T-helper 2 cell treated with Interferon-gamma antibody and Interleukin-4, amounts not matched to agents 5 μg/mL and 100 μg/mL, for 36 hours (primary cell): ENCODE measurements around the gene DDX51.
A peak's percentile ranks its signal among the peaks of the same experiment; 100 is the strongest.

Experiments
- DNase-seq: peaks from one replicate; pipeline ENCODE4 v3.0.0; 2021; ENCODE audit warnings: low spot score
- H3K27ac Mint-ChIP-seq: one replicate; pipeline ENCODE4 v1.8.0; 2021; ENCODE audit warnings: mild to moderate bottlenecking, mixed read lengths
- H3K27me3 Mint-ChIP-seq: one replicate; pipeline ENCODE4 v1.8.0; 2021; ENCODE audit warnings: low read depth, mixed read lengths
- H3K36me3 Mint-ChIP-seq: one replicate; pipeline ENCODE4 v1.8.0; 2021; ENCODE audit warnings: low read depth, mixed read lengths
- H3K4me1 Mint-ChIP-seq: one replicate; pipeline ENCODE4 v1.8.0; 2021; ENCODE audit warnings: low read depth, mixed read lengths
- H3K4me3 Mint-ChIP-seq: one replicate; pipeline ENCODE4 v1.8.0; 2022; ENCODE audit warnings: mild to moderate bottlenecking, moderate library complexity, mixed read lengths
- H3K9me3 Mint-ChIP-seq: one replicate; pipeline ENCODE4 v1.8.0; 2021; ENCODE audit warnings: mixed read lengths

Gene DDX51, protein sequence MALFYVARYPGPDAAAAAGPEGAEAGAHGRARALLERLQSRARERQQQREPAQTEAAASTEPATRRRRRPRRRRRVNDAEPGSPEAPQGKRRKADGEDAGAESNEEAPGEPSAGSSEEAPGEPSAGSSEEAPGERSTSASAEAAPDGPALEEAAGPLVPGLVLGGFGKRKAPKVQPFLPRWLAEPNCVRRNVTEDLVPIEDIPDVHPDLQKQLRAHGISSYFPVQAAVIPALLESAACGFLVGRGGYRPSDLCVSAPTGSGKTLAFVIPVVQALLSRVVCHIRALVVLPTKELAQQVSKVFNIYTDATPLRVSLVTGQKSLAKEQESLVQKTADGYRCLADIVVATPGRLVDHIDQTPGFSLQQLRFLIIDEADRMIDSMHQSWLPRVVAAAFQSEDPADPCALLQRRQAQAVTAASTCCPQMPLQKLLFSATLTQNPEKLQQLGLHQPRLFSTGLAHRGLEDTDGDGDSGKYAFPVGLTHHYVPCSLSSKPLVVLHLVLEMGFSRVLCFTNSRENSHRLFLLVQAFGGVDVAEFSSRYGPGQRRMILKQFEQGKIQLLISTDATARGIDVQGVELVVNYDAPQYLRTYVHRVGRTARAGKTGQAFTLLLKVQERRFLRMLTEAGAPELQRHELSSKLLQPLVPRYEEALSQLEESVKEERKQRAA

DNA sequence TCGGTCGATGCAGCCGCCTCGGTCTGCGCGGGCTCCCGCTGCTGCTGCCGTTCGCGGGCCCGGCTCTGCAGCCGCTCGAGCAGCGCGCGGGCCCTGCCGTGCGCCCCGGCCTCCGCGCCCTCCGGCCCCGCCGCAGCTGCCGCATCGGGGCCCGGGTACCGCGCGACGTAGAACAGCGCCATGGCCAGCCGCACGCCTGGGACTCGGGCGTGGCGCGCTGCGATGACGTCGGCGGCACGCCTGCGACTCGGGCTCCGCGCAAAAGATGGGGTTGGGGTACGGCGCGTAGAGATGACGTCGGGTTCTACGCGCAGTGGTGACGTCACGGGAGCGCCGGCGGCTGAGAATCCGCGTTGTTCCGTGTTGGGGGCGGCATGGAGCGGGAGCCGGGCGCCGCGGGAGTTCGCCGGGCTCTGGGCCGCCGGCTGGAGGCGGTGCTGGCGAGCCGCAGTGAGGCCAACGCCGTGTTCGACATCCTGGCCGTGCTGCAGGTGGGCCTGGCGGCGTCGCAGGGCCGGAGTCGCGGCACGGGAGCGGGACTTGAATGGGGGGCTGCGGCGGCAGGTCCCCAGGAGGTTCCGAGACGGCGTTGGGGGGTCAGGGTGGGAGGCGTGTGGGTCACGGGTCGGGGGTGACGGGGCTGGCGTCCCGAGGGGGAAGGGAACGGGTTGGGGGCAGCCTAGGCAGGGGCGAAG, at the start of gene DDX51, which contains the start of gene NOC4L:
TSS of gene DDX51 (minus strand) at position 205 of the 695 bp plus-strand sequence. CDS start at position 182, 23 bp downstream.
TSS of gene NOC4L (plus strand) at position 343 of the 695 bp plus-strand sequence. CDS start at position 375, 32 bp downstream.
- H3K36me3 Mint-ChIP-seq: peaks cover 8% of the 10 kb centered on the region

DNA sequence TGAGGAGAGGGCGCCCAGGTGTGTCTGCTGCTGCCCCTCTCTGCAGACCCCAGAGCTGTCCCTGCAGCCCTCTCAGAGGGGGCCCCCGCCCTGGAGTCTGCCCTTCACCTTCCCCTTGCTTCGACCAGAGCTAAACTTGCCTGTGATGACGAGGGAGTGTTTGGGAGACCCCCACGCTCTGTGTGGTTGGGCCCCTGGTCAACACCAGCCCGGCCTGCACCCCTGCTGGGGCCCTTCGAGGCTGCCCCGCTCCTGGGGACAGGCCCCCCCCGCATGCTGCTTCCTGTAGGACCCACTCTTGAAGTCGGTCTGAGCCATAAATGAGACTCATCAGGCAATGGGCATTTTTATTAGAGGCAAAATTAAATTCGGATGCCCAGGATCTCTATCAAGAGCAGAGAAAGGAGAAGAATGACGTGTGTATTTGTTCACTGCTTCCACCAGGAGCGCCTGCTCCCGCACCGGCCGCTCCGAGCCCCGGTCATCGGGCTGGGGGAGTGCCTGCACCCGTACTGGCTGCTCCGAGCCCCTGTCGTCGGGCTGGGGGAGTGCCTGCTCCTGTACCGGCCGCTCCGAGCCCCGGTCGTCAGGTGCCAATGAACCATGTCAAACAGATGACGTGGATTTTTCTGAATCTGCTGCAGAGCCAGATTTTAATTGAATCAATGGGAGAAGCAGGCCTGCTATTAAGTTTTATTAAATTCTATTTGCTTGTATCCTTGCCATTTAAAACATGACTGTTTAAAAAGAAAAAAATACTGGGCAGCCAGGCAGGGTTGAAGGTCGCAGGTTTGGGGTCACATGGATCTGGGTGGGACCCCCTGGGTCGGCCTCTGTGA, 47.8 kb upstream of the DDX51 start:
- no peak overlapping the region for H3K27ac Mint-ChIP-seq
- no peak overlapping the region for H3K4me3 Mint-ChIP-seq
- H3K27me3 Mint-ChIP-seq: no peaks in the 10 kb centered on the region
- peaks cover 3% of the 10 kb centered on the region for H3K4me1 Mint-ChIP-seq
- H3K9me3 Mint-ChIP-seq: peaks cover 14% of the 10 kb centered on the region
- H3K36me3 Mint-ChIP-seq: peaks cover 5% of the 10 kb centered on the region
- DNase-seq: no peak

More for the DNA sequence above, at the start of gene DDX51, which contains the start of gene NOC4L:
- Mint-ChIP-seq H3K27ac (peak within 1 kb of the TSS; percentile 97), H3K27me3 (no peaks in the 10 kb centered on the region), H3K4me1 (peaks cover 19% of the 10 kb centered on the region), H3K4me3 (peak within 1 kb of the TSS; percentile 91), H3K9me3 (no peaks in the 10 kb centered on the region)
- DNase-seq: peak; percentile 97

DNA sequence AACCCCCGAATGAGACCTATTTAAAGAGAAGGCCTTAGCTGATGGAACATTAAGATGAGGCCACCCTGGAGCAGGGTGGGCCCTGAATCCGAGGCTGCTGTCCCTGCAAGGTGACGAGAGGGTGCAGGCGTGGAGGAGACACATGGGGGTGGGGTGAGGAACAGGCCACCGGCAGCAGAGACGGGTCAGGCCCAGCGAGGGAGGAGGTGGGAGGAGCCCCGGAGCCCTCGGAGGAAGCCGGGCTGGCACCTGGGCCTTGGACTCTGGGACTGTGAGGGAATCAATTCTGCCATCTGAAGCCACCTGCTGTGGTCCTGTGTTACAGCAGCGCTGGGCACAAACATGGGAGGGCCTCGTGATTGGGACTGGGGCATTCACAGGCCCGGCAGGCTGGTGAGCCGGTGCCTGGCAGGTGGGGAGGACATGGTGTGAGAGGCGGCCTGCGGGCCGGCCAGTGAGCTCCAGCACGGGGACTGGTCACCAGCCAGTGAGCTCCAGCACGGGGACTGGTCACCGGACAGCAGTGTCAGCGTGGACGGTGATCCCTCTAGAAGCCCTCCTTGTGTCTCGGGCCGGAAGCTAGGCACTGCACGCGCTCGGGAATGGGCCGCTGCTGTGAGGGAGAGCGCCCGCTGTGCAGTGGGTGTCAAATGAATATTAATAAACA, 46.8 kb upstream of the DDX51 start:
- H3K27me3 Mint-ChIP-seq: peaks cover 1% of the 10 kb centered on the region
- H3K27ac Mint-ChIP-seq: no peak overlapping the region
- H3K4me3 Mint-ChIP-seq: peak overlapping the region; percentile 72
- H3K4me1 Mint-ChIP-seq: peaks cover 11% of the 10 kb centered on the region
- H3K9me3 Mint-ChIP-seq: peaks cover 14% of the 10 kb centered on the region
- H3K36me3 Mint-ChIP-seq: peaks cover 6% of the 10 kb centered on the region
- no peak for DNase-seq

DNA sequence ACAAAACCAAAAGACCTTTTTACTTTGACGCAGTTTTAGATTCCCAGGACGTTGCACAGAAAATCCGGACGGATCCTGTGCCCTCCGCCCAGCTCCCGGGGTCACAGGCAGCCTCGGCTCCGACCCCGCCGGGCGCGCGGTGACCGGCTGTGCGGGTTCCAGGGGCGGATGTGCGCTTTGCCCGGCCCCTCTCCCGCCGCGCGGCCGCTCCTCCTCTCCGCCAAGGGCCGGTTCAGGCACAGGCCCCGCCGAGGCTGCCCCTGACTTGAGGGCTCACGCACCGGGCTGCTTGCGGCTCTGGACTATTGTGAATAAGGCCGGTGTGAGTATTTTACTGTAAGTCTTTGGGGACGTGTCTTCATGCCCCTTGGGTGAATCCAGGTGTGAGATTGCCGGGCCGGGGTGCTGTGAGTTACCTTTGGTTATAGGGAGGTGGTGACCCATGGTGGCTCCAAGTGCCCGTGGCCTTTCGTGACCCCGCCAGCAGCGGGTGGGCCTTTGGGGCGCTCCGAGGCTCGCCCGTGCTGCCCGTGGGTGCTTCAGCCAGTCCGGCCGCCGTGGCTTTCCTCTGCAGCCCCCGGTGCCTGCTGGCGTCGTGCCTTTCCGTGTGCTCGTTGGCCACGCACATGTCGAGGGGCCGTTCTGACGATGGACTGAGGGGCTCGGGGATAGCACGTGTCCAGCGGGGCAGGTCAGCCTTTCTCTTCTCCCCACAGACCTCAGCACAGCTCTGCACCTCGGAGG, 46.1 kb upstream of the DDX51 start:
- Mint-ChIP-seq H3K9me3 (peaks cover 14% of the 10 kb centered on the region), H3K4me1 (peaks cover 18% of the 10 kb centered on the region), H3K4me3 (peak overlapping the region; percentile 95), H3K27me3 (peaks cover 6% of the 10 kb centered on the region), H3K36me3 (peaks cover 9% of the 10 kb centered on the region), H3K27ac (peak overlapping the region; percentile 92)
- no peak for DNase-seq

DNA sequence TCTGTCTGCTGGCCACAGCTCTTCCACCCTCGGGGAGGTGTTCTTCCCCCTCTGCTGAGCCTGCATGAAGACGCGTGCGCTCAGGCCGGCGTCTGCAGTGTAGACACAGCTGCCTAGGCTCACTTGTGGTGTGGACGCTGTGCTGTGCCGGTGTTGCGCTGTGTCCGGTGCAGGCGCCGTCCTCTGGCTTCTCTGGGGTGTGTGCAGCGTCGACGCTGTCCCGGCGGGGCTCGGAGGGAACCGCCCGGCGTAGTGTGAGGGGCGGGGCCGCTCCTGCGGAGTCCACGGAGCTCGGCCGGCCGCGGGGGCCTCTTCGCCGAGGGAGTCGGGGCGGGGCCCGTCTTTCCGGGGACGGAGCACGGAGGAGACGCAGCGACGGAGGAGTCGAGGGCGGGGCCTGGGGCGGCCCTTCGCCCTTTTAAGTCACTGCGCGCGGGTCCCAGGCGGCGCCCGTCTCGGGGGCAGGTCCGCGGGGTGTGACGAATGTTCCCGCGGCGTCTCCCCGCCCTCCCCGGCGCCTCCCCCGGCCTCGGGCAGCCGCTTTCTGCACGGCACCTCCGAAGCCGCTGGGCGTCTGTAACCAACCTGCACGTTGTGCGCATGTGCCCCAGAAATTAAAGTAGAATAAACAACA, 45.4 kb upstream of the DDX51 start:
- H3K4me1 Mint-ChIP-seq: peaks cover 18% of the 10 kb centered on the region
- H3K27me3 Mint-ChIP-seq: peaks cover 10% of the 10 kb centered on the region
- peak overlapping the region; percentile 92 for H3K27ac Mint-ChIP-seq
- peaks cover 9% of the 10 kb centered on the region for H3K36me3 Mint-ChIP-seq
- H3K9me3 Mint-ChIP-seq: peaks cover 14% of the 10 kb centered on the region
- peak overlapping the region; percentile 95 for H3K4me3 Mint-ChIP-seq
- peak; percentile 96 for DNase-seq

DNA sequence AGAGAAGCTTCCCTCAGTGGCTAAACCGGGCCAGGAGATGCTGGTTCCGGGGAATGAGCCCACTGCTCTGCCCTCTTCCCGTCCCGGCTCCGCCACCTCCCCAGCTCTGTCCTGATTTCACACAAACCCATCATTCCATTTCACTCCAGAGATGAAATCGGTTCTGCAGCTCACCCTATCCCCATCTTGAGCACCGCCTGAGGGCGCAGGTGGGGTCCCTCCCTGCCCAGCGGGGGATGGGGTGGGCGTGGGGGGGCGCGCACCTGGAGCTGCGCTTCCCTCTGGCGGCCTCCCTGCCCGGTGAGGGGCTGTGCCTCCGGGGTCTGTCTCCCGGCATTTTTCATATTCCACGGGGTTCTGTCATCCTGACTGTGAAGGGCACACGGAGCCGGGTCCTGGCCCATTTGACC, 44.8 kb upstream of the DDX51 start:
- Mint-ChIP-seq H3K4me1 (peaks cover 22% of the 10 kb centered on the region), H3K9me3 (peaks cover 10% of the 10 kb centered on the region), H3K36me3 (peaks cover 9% of the 10 kb centered on the region), H3K27ac (peak overlapping the region; percentile 88), H3K4me3 (peak overlapping the region; percentile 95), H3K27me3 (peaks cover 15% of the 10 kb centered on the region)
- no peak for DNase-seq

DNA sequence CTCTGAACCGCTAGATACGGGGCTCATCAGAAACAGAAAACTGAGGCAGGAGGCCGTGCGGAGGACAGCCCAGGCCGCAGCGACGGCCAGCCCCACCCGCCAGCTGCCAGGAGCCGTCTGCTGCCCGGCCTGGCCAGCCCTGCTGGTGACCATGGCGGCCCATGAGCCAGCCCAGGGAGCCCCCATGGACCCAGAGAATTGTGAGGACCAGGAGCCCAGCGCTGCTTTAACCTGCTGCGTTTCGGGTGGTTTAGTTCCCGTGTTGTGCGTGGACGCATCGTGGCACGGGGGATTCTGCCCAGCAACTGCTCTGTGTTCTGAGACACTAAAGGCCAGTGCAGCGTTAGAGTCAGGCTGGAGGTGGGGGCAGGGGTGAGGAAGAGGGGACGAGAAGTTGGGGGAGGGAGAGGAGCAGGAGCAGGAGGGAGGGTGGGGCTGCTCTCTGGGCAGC, 44.4 kb upstream of the DDX51 start:
- H3K4me3 Mint-ChIP-seq: peak overlapping the region; percentile 95
- no peak for DNase-seq
- no peak overlapping the region for H3K27ac Mint-ChIP-seq
- H3K36me3 Mint-ChIP-seq: peaks cover 8% of the 10 kb centered on the region
- peaks cover 5% of the 10 kb centered on the region for H3K9me3 Mint-ChIP-seq
- peaks cover 16% of the 10 kb centered on the region for H3K27me3 Mint-ChIP-seq
- H3K4me1 Mint-ChIP-seq: peaks cover 22% of the 10 kb centered on the region

DNA sequence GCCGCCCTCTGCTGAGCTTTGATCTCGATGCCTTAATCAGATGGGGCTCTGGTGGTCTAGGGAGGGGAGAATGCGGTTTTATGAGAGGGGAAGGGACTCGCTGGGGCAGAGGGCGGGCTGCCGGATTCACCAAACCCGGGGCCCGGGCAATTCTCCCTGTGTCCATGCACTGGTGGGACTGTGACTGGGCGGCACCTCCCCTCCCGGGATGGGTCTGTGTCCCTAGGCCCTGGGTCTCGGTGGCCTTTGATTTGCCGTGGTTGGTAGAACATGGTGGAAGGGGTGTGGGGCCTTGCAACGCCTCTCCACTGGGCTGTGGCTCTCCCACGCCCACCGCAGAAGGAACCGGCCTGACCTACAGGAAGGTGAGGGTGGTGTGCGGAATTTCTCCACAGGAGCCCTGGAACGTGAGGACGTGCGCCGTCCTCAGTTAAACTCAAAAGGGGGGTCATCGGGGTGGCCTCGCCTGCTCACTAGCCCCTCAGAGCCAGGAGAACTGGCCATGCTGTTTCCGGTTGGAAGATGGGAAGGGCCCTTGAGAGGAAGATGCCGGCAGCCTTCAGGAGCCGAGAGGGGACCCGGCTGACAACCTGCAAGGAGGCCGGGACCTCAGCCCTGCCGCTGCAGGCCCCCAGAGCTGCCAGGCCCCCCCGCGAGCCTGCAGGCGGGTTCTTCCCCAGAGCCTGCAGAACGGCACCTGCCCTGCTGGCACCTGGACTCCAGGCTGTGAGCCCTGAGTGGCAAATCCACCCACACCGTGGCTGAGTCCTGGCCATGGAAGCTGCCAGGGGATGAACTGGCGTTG, 43.7 kb upstream of the DDX51 start:
- Mint-ChIP-seq H3K4me3 (peak overlapping the region; percentile 95), H3K27me3 (peaks cover 22% of the 10 kb centered on the region), H3K9me3 (no peaks in the 10 kb centered on the region), H3K36me3 (peaks cover 6% of the 10 kb centered on the region), H3K27ac (no peak overlapping the region), H3K4me1 (peaks cover 22% of the 10 kb centered on the region)
- no peak for DNase-seq

DNA sequence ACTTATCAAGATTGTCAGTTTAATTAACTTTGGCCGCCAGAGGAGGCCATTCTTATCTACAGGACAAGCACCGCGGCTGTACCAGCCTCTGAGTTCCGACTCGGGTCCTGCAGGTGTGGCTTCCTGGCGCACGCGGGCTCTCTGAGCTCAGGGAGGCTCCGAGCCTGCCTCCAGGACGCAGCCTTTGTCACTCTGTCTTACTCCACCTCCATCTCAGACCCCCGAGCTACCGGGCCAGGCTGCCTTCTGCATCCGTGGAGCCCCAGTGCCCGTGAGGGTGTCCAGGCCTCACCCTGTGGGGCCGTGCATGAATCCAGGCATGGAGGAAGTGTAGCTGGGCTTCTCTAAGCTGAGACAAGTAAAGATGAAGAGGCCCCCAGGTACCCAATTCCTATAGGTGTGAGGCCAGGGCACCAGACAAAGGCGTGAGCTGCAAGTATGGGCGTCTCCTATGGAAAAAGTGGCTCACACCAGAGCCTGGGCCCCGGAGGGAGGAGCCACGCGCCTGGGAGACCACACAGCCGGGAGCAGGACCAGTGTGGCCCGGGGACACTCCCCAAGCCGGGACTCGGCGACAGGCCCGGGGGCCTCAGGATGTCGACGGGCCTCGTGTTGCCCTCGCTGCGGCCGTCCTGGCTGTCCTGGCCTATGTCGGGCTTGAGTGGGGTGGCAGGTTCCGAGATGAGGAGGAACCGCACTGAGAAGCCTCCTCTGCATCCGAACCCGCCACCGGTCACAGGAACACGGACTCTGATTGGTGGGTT, 42.9 kb upstream of the DDX51 start:
- H3K27me3 Mint-ChIP-seq: peaks cover 25% of the 10 kb centered on the region

DNA sequence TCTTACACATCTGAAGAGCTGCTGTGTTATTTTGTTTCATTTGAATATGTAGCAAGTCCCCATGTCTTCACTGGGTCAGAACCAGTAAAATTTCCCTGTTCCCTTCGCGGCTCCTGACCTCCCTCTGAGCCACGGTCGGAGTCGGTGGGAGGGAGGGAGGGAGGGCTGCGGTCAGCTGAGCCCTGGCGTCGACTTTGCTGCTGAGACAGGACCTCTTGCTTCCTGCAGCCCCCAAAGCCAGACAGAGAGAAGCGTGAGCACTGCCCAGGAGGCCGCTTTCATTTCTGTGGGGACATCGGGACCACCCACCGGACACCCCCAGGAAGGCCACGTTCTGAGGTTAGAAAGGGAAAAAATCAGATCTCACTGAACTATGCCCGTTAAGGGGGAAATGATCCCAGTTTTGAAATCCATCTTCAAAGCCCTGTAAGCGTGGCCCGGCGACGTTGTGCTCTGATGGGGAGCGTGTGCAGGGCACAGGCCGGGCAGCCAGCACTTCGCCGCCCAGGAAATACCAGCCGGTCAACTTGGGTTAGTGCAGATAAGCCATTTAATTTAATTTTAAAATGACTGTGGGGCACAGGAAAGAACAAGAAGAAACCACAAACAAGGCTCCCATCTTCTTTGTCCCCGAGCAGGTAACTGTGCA, 42.2 kb upstream of the DDX51 start:
- Mint-ChIP-seq H3K4me3 (peak overlapping the region; percentile 84), H3K27me3 (peaks cover 25% of the 10 kb centered on the region), H3K36me3 (peaks cover 6% of the 10 kb centered on the region), H3K4me1 (peaks cover 22% of the 10 kb centered on the region), H3K27ac (peak overlapping the region; percentile 91), H3K9me3 (no peaks in the 10 kb centered on the region)
- no peak for DNase-seq

More for the DNA sequence above, 42.9 kb upstream of the DDX51 start:
- peak overlapping the region; percentile 84 for H3K4me3 Mint-ChIP-seq
- no peak for DNase-seq
- H3K27ac Mint-ChIP-seq: peak overlapping the region; percentile 91
- peaks cover 22% of the 10 kb centered on the region for H3K4me1 Mint-ChIP-seq
- no peaks in the 10 kb centered on the region for H3K9me3 Mint-ChIP-seq
- peaks cover 6% of the 10 kb centered on the region for H3K36me3 Mint-ChIP-seq
